HG02981 (cell line): ENCODE results near the gene DDX59.
"Not testable (repeated sequence)": the region's sequence is repeated elsewhere in the genome, so short reads cannot be mapped to it uniquely, and the experiment has no call there.

Source experiments
- ATAC-seq: cut with Tn5 transposase; IDR thresholded peaks from one replicate; pipeline ENCODE4 v1.9.1; 2021; ENCODE audit warnings: mild to moderate bottlenecking, moderate library complexity; ENCODE audit not compliant: unreplicated experiment

Gene DDX59

GRCh38 chr1:200630515-200630899, 39.2 kb downstream of the DDX59 start:
- not testable (repeated sequence) for ATAC-seq

- no peak for ATAC-seq
Measured at GRCh38 chr1:200629876-200630514, 39.7 kb downstream of the DDX59 start.

- ATAC-seq, result peak; percentile 72
Measured at GRCh38 chr1:200628223-200628881, 41.4 kb downstream of the DDX59 start.

- ATAC-seq, result no peak
Measured at GRCh38 chr1:200627575-200628222, 42.0 kb downstream of the DDX59 start.

- no peak for ATAC-seq
Measured at GRCh38 chr1:200626853-200627534, 42.7 kb downstream of the DDX59 start.

GRCh38 chr1:200625381-200625824, 44.3 kb downstream of the DDX59 start:
- ATAC-seq, result no peak

- ATAC-seq, result no peak
Measured at GRCh38 chr1:200624679-200625335, 44.9 kb downstream of the DDX59 start.

- peak; percentile 95 for ATAC-seq
Measured at GRCh38 chr1:200620273-200621131, 49.2 kb downstream of the DDX59 start, which contains the start of gene KIF14. Gene KIF14 (minus strand): TSS chr1:200620751. CDS start chr1:200618723, 2,028 bp downstream.

GRCh38 chr1:200619894-200620272, 49.8 kb downstream of the DDX59 start:
- no peak for ATAC-seq

- ATAC-seq, result no peak
Measured at GRCh38 chr1:200610846-200611245, 58.9 kb downstream of the DDX59 start.

- no peak for ATAC-seq
Measured at GRCh38 chr1:200602632-200603031, 67.1 kb downstream of the DDX59 start.
